Kidney (tissue), 14 donors: ENCODE data around the gene SUGP2. TPM values are rescaled to one million over a fixed set of nuclear protein-coding genes. Genes with fewer than 3 reads are reported as not detected.

Experiments used
- DNase-seq, 5 donors: peaks; one replicate each; pipeline ENCODE4 v3.0.0-alpha.2; 2013 to 2020
- FAIRE-seq: peaks from 2 replicates; lab custom pipeline; 2012; peaks lifted over from hg19 to GRCh38; lab: Jason Lieb, UNC
- H3K27ac ChIP-seq, 2 donors: one replicate each; pipeline ENCODE4 v1.7.0; 2013; ENCODE audit warnings: low read depth in 2 of 2, low read length in 2 of 2, inconsistent platforms in 1 of 2
- H3K27me3 ChIP-seq: one replicate; pipeline ENCODE4 v1.7.1; 2013; ENCODE audit warnings: low read length, inconsistent platforms; ENCODE audit not compliant: control insufficient read depth, insufficient read depth
- H3K36me3 ChIP-seq, 3 donors: one replicate each; pipeline versions ENCODE4 v1.7.0 to v1.7.1; 2013; ENCODE audit warnings: low read length in 3 of 3, control low read depth in 1 of 3, inconsistent platforms in 1 of 3; ENCODE audit not compliant: insufficient read depth in 3 of 3, control insufficient read depth in 2 of 3
- H3K4me1 ChIP-seq, 3 donors: one replicate each; pipeline versions ENCODE4 v1.7.0 to v1.7.1; 2013; ENCODE audit warnings: low read length in 3 of 3, inconsistent platforms in 1 of 3, low read depth in 1 of 3; ENCODE audit not compliant: control insufficient read depth in 2 of 3, insufficient read depth in 2 of 3
- H3K4me3 ChIP-seq, 3 donors: one replicate each; pipeline versions ENCODE4 v1.7.0 to v1.8.1; 2013; ENCODE audit warnings: low read length in 3 of 3, control low read depth in 1 of 3, inconsistent platforms in 1 of 3
- H3K9ac ChIP-seq, 3 donors: one replicate each; pipeline versions ENCODE4 v1.7.0 to v1.7.1; 2013; ENCODE audit warnings: low read length in 3 of 3, control low read depth in 1 of 3, inconsistent platforms in 1 of 3
- H3K9me3 ChIP-seq, 3 donors: one replicate each; pipeline versions ENCODE4 v1.7.0 to v1.7.1; 2013; ENCODE audit warnings: low read length in 3 of 3, control low read depth in 1 of 3, inconsistent platforms in 1 of 3; ENCODE audit not compliant: control insufficient read depth in 2 of 3, insufficient read depth in 1 of 3
- intact Hi-C: fragments of 100-400 bp; cut with DNase I; formaldehyde crosslinking; loops from one replicate; pipeline ENCODE4 v1.11.1; 2022
- polyA plus RNA-seq: library from polyadenylated mRNA; stranded (reverse); fragments of 350-450 nt; fragmentation: Illumina TruSeq; extraction: RNeasy Lipid Tissue Mini Kit (QIAGEN cat#74804); gene quantifications from one replicate; pipeline ENCODE4 v1.2.3, GENCODE V29; 2014; ENCODE audit warnings: low read depth, low replicate concordance; ENCODE audit not compliant: insufficient read depth
- total RNA-seq: library from RNA; stranded (reverse); fragmentation: NEBNext Ultra II Directional; extraction: Animal tissue kit (Norgen Biotek cat#: 25700); gene quantifications from one replicate; pipeline ENCODE4 v1.2.1, GENCODE V29; 2021
- TF ChIP-seq, protein P1 (sequence below): IDR thresholded peaks from 3 replicates; pipeline ENCODE4 v1.5.1; 2012; ENCODE audit warnings: mild to moderate bottlenecking, moderate library complexity, borderline replicate concordance; ENCODE audit not compliant: insufficient read depth; ENCODE audit errors: extremely low read depth
- donor health status: control.
- donor health status: control.
- donor health status: control.
- donor health status: control.
- donor health status: control.
- donor health status: DM: yes; HTN: yes; CAD: no.
- donor health status: Normal renal cell carcinoma (clear cell type).

SUGP2 gene
- total and polyA plus RNA-seq, 2 donors from 2014 or later, result 47.5 to 74.1 TPM

DNA sequence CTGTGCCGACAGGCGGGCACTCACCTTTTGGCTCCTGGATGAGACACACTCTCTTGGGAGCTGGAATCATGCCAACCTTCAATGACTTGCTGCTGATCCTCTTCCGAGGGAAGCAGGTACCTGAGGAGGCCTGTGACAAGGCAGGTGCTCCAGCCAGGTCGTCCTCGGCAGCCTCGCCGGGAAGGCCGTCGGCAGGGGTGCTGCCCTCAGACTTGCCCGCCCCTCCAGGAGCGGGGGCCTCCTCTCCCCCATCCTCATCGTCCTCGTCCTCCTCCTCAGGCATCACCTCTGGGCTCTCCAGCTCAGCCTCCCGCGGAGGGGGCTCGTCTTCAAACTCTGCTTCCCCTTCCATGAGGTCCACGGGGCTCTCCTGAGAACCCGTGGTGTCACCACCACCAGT, 29.2 kb downstream of the SUGP2 start:
- intact Hi-C loops, result no loop called here
- Histone ChIP-seq H3K9ac (no peak overlapping the region), H3K27ac (no peak overlapping the region), H3K36me3 (peaks cover 5 to 40% (median 36%) of the 10 kb centered on the region in 3 donors), H3K27me3 (no peaks in the 10 kb centered on the region), H3K4me1 (peaks cover 0 to 6% (median 4%) of the 10 kb centered on the region in 3 donors), H3K4me3 (no peak overlapping the region), H3K9me3 (no peaks in the 10 kb centered on the region)
- no peak for FAIRE-seq
- no peak for DNase-seq
- TF ChIP-seq, protein P1, sequence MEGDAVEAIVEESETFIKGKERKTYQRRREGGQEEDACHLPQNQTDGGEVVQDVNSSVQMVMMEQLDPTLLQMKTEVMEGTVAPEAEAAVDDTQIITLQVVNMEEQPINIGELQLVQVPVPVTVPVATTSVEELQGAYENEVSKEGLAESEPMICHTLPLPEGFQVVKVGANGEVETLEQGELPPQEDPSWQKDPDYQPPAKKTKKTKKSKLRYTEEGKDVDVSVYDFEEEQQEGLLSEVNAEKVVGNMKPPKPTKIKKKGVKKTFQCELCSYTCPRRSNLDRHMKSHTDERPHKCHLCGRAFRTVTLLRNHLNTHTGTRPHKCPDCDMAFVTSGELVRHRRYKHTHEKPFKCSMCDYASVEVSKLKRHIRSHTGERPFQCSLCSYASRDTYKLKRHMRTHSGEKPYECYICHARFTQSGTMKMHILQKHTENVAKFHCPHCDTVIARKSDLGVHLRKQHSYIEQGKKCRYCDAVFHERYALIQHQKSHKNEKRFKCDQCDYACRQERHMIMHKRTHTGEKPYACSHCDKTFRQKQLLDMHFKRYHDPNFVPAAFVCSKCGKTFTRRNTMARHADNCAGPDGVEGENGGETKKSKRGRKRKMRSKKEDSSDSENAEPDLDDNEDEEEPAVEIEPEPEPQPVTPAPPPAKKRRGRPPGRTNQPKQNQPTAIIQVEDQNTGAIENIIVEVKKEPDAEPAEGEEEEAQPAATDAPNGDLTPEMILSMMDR, result no peak

DNA sequence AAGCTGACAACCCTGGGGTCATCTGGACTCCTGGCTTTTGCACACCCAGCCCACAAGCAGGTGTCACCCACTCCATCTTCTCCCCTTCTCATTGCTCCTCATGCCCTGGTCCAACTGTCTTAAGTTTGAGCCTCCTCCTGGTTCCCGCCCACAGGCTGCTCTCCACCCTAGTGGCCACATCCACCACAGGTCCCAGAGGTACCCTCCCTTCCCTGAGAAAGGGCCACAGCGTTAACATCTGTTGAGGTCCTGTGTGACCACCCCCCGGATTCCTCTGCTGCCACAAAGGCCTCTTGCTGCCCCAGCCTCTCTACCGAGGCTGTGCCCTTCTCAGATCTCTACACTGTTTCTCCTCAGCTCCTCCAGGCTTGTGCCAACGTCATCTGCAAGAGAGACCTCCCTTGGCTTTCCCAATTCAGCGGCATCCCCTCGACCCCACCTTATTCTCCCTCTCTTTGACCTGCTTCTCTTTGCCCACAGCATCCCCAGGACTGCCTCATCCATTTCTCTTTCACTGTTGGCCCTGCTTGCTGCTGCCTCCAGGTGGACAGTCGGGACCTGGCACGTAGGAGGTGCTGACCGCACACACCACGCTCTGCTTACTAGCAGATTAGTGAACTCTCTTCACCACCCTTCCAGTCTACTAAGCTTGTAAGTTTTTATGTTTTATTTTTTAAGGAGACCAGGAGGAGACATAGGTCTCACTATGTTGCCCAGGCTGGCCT, 33.3 kb downstream of the SUGP2 start:
- intact Hi-C loops, result no loop called here
- FAIRE-seq (no peak), DNase-seq (no peak)
- peaks cover 2 to 35% (median 30%) of the 10 kb centered on the region in 3 donors for H3K36me3 ChIP-seq
- no peak overlapping the region for H3K9ac ChIP-seq
- H3K4me1 ChIP-seq, result peaks cover 0 to 6% (median 4%) of the 10 kb centered on the region in 3 donors
- no peak overlapping the region for H3K4me3 ChIP-seq
- TF ChIP-seq, protein P1, result peak; percentile 22
- H3K27ac ChIP-seq, result no peak overlapping the region
- H3K9me3 ChIP-seq, result no peaks in the 10 kb centered on the region
- H3K27me3 ChIP-seq, result no peaks in the 10 kb centered on the region

DNA sequence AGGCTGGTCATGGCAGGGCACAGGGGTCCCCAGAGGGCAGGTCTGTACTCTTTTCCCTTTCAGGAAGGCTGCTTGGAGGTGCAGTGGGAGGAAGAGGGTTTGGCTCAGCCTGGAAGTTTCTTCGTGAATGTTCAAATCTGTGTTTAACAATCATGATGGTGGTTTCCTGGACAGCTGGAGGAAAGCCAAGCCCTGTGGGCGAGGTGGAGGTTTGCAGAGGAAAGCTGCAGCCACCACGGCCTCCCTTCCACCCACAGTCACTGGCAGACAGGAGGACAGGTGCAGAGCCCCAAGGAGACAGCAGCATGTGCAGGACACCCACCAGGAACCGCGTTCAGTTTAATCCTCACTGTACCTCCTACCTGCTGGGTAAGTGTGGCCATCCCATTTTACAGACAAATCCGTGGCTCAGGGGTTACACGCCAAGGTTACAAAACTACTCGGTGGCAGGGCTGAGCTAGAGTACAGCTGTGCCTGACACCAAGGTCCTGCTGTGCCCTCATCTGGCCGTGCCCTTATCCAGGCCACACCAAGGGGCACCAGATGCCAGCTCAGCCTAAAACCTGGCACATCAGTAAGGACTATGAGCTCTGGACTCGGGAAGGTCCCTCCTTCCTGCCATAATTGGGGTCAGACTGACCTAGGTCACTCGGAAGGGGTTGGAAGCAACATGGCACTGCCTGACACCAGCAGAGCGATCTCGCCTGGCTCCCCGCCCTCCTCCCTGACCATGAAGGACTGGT, 34.1 kb downstream of the SUGP2 start:
- H3K4me1 ChIP-seq, result peaks cover 0 to 6% (median 4%) of the 10 kb centered on the region in 3 donors
- peaks cover 2 to 32% (median 28%) of the 10 kb centered on the region in 3 donors for H3K36me3 ChIP-seq
- TF ChIP-seq, protein P1, result no peak
- H3K27me3 ChIP-seq, result no peaks in the 10 kb centered on the region
- no peak for DNase-seq
- no peak for FAIRE-seq
- H3K9me3 ChIP-seq, result no peaks in the 10 kb centered on the region
- no peak overlapping the region for H3K4me3 ChIP-seq
- no peak overlapping the region for H3K27ac ChIP-seq
- intact Hi-C loops, result no loop called here
- H3K9ac ChIP-seq, result no peak overlapping the region
